NK-92 (cell line): ENCODE measurements around the gene CNGA1.

Experiments
- DNase-seq: peaks from one replicate; lab custom pipeline; 2025; ENCODE audit not compliant: unreplicated experiment; lab: John Stamatoyannopoulos, UW

The CNGA1 gene

DNA sequence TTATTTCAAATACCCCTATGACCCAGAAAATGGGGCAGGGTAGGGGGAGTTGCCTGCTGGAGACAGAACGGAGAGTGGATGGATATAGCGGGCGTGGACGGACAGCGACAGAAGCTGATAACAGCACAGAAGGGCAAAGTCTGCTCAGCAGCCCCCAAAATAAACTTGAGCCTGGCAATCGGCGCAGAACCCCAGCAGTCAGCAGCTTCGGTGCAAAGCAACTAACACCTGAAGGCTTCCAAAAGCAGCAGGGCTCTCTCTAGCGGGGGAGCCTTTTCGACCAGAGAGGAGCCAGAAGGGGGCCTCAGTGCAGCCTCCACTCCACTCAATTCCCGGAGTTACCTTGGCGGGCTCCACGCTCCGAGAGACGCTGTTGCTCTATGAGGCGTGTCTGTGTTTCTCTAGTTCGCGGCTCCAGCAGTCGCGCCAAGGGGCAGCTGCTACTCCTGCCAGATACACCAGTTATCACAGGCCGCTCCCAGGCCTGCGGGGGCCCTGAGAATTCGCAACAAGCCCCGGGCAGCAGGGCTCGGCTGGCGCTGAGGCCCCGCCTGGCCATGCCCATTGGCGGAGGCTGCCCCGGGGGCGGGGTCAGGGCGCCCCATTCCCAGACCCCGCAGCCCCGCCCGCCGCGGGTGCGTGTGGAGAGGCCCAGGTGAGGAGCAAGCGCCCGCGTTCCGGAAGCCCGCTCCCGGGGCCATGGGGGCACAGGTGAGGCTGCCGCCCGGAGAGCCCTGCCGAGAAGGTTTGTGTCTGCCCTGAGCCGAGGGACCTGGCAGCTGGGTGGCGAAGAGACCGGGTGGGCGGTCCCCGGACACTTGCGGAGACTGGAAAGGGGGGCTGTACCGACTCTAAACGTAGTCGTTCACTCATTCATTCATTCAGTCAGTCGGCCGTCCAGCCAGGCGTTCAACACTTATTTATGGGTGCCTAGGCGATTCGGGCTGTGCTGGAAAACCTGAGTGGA is at the start of gene CNGA1, which contains the start of gene NIPAL1:
Gene CNGA1 (minus strand): TSS at position 541 of the 967 bp plus-strand sequence. CDS start 63,992 bp downstream, outside the sequence.
Gene NIPAL1 (plus strand): TSS at position 632 of the 967 bp plus-strand sequence. CDS start 68 bp downstream, at position 700.
- no peak for DNase-seq

DNA sequence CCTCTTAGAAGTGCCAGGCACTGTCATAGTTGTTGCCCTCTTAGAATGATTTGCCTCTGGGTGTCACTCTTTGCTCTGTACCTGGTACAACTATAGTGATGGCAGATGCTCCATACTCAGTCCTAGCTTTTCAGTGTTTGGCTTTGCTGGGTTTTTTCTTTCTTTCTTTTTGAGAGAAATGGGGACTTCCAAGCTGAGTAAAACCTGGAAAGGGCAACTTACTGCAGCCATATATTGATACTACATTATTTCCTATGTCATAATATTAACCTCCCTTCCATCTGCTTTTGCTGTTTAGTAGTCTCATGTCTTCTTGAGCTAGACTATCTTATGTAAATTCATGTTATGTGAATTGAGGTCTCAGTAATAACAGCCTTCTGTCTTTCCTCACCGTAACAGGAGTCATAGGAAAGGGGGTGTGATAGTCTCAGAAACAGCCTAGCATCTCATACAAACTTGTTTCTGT is 49.1 kb upstream of the CNGA1 start:
- DNase-seq, result no peak

DNA sequence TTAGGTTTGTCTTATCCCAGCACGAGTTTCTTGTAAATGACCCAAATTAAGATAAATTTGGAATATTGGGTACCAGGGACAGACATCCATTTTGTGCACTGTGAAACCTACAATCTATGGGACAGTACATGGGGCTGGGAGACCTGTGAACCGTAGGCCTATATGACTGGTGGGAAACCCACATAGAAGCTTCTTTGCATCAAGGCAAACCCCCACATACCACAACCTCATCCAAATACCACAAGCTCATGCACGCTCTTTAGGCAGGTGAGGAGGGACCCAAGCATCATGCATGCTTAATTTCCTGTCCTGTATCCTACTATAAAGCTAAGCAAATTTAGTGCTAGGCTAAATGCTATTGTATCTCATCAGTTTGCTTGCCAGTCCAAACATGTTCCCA is 47.9 kb upstream of the CNGA1 start:
- no peak for DNase-seq

DNA sequence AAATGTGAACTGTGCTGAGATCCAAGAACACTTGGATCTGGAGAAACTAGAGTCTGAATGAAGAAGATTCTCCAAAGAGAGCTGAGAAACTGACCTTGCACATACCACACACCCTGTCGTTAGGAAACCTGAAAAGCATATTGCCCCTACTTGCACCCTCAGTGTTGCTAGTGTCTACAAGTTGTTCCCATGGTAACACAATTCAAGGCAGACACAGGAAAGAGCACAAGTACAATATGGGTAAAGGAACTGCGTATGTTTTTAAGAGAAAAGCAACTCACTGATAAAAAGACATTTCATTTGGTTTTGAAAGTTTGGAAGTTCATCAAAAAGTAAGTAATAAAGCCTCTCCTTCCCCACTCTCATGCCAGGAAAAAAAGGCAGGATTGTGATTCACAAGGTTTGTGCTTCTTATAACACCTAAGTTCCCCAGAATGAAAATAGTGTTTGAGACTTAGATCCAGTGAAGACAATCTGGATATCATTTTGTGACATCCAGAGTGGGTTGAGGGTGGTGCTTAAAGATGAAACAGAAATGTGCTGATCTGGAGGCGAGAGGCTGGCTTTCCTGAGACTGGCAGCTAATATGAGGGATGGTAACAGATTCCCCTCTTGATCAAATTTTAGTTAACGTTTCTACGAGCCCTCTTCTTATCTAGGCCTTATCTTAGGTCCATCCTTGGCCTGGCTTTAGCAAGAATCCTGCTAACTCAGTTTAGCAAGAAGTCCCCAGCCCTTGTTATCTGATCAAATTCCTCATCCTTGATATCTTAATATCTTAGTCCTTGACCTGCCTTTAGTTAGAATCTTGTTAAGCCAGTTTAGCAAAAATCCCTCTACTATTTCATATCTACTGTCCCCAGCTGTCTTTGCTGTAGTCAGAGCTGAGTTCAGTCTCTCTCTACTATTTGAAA is 42.4 kb upstream of the CNGA1 start:
- no peak for DNase-seq

DNA sequence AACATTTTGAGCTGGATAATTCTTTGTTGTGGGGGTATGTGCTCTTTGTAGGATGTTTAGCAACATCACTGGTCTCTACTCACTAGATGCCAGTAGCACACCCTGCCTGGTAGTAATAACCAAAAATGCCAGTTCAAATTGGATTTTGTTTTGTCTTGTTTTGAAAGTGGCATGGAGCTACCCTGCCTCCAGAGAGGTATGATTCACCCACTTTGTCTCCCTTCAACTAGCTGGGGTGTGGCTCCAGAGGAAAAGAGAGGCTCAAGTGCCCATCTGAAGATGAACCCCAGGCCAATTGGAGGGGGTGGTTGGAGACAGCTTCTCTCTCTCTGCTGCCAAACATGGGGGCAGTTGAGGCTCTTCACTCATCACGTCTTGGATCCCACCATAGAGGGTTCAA is 34.6 kb upstream of the CNGA1 start:
- no peak for DNase-seq

DNA sequence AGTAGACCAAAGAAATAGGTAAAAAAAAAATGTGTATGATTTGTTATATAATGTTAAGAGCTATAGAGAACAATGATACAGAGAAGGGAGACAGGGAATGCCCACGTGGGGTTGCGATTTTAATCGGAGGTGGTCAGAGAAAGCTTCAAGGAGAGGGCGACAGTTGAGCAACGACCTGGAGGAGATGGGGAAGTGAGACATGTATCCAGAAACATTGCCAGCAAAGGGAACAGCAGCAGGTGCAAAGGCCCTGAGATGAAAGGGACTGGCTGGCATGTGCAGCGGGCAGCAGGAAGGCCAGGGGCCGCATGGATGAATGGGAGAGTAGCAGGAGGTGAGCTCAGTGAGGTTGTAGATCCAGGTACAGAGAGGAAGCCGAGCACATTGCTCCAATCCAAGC is 33.0 kb upstream of the CNGA1 start:
- DNase-seq, result no peak

DNA sequence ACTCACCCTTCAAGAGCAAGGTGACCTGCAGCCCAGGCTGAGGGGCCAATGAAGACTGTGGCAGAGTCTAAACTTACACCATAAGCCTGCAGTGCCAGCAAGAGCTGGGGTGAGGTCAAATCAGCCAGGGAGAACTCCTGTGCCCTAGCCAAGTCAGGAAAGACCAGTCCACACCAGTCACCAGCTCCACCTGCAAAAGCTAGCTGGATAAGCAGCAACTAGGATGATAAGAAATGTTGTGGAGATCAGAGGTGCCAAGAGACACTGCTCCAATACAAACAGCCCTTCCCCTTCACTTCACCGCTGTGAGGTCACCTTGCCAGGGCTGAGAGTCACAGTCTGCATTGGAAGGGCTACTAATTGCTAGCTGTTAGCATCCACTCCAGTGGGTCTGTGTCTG is 31.4 kb upstream of the CNGA1 start:
- DNase-seq, result no peak

DNA sequence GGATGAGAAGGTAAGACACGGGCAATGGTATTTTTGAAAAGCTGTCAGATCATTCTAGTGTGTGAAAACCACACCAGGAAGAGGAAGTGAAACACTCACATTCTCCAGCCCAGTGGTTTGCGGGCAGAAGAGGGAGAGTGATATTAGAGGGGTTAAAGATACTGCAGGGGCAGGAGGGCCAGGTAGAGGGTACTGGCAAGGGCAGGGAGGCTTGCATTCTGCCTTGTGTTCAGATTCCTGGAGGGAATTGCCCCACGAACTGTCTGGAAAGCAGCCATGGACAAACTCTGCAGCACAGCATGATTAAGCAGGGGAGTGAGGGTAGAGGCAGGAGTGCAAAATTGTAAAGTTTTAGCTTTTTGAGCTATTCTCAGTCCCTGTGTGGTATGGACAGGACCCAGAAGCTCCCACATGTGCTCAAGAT is 31.0 kb upstream of the CNGA1 start:
- DNase-seq, result peak; percentile 7

DNA sequence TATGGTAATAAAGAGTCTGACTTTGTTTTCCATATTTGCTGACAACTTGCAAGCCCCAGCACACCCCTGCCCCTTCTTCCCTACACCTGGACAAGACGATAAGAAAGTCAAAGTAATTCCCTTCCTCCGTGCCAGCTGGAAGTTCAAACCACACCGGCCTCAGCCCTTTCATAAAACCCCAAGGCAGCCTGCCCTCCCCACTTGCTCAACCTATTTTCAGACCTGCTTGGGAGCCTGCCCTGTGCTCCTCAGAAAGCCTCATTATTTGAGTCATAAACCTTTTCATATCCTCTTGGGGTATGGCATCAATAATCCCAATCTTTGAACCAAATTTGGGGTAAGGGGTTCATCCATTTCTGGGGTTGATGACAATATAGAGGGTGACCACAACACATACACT is 29.6 kb upstream of the CNGA1 start:
- no peak for DNase-seq

DNA sequence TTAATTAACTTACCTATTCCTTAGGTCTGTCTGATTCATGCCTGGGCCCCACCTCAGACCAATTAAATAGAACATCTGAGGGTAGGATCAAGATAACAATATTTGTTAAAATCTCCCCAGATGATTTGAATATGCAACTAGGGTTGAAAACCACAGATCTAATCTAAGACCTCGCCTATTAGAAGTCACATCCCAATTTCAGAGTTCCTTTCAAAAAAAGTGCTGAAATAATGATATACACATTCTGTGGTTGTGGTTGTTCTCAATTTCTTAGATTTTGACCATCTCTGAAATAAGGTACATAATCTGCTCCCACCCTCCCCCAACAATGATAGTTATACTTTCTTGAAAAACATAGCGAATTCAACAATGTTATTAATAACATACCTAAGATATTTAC is 27.8 kb upstream of the CNGA1 start:
- DNase-seq, result no peak

DNA sequence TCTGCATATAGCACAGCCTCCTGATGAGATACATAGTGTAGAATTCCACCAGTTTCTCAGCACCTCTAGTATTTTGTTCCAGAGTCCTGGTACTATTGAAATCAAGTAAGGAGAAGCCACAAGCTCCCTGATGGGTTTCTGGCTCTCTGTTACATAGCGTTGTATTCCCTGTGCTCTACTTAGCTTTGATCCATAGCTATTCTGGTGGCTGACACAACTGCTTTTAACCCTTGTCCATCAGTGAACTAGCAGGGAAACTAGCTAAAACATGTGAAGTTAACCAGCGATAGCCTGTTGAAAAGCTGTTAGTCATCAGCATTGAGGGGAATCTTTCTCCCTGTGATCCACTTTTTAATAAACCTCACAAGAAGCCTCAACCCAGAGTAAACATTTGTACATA is 27.0 kb upstream of the CNGA1 start:
- no peak for DNase-seq

DNA sequence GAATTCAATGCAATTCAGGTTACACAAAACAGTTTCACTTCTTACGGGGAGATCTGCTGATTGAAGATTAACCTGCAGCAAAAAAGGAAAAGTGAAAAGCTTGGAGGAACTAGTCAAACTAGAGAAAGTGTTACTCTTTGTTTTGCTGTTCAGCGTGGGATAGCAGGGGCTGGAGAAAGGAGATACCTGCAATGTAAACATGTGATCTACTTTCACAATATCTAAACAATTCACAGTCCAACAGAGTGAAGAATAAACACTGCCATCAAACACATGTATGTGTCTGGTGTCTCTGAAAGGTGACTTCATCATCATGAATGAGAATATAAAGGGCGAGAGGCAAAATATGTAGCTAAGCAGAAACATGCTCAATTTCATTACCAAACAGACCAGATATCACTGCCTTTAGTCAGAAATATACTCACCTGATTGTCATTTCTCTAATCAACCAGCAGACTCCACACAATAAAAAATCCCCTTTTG is 26.5 kb upstream of the CNGA1 start:
- no peak for DNase-seq

DNA sequence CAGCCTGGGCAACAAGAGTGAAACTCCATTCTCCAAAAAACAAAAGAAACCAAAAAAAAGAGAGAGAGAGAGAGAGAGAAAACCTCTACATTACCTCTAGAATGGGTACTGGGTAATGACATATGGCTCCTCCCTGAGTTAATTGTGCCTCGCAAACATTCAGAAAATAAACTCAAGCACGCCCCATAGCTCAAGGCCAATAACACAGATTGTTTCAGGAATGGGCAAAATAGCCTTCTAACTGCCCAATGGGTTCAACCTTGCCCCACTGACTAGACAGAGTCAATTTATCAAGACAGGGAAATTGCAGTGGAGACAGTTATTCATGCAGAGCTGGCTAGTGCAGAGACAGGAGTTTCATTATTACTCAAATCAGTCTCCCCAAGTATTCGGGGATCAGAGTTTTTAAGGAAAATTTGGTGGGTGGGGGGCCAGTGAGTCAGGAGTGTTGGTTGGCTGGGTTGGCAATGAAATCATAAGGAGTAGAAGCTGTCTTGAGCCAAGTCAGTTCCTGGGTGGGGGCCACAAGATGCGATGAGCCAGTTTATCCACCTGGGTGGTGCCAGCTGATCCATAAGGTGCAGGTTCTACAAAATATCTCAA is 25.2 kb upstream of the CNGA1 start:
- no peak for DNase-seq

DNA sequence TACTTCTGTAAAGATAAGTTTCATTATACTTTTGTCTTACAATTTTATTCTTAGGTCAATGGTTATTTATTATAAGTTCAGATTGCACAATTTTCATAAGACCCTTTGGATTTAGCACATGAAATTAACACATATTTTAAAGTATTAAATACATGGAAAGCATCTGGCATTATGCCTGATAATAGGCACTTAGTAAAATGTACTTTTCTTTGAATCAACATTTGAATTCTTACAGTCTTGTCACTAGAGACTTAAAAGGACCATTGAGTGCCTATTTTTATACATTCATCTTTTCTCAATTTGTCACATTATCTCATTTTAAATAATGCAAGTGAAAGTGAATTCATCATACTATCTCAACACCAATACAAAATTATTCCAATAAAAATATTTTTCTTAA is 23.1 kb upstream of the CNGA1 start:
- DNase-seq, result no peak

DNA sequence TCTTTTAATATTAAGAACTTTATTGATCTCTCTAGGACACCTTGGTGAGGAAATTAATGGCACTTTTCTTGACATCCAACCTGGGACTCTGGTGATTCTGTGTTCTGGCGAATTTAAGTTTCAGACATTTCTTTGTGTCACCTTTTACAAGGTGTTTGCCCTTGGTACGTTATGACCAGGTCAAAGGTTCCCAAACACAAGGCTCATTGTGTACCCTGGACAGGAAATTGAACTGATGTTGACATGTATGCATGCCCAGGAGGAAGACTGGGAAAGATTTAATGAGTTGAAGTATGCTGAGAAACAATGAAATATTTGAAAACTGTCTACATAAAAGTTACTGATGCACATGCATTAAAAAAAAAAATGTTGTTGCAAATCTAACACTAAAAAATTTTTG is 22.2 kb upstream of the CNGA1 start:
- DNase-seq, result no peak

DNA sequence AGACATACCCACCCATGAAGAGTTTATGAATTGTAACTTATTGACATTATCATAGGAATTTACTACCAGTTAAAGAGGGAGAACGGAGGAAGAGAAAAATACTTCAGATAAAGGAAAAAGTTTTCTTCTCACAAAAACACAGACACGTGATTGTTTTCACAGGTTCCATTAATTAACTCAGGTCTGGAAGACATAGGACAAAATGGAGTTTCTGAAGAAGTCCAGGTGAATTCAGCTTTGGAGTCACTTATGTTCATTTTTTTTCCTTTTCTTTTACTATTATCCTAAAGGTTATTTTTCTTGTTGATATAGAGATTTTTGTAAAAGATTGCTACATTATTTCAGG is 20.6 kb upstream of the CNGA1 start:
- no peak for DNase-seq

DNA sequence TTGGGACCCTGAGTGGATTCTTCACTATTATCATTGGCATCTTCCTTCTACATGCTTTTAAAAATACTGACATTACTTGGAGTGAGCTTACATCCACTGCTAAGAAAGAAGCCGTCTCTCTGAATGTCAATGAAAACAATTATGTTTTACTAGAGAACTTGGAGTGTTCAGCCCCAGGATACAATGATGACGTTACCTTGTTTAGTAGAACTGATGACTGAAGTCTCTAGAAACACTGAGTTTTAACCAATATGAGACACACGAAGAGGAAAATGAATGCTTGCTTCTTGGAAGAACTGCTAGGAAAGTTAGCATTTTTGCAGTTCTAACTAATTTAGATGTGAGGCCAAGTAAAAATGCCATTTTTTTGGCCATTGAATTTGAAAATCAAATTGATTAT is 19.5 kb upstream of the CNGA1 start:
- DNase-seq, result no peak

DNA sequence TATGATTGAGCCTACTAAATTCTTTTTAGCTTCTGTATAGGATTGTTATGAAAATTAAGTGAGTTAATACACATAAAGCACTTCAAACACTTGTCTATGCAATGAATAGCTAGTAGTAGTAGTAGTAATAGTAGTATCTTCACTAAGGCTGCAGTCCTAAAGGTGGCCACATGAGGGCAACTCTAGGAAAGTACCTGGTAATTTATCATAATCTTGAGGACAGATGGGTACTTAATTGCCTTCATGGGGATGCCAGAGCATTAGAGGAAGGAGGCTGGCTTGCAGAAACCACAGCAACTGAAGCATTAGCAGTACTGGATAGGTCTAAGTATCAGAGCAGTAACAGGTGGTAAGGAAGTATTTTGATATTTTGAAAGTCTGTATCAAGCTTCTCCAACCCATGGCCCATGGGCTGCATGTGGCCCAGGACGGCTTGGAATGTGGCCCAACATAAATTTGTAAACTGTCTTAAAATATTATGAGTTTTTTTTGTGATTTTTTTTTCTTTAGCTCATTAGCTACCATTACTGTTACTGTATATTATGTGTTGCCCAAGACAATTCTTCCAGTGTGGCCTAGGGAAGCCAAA is 17.4 kb upstream of the CNGA1 start:
- no peak for DNase-seq

DNA sequence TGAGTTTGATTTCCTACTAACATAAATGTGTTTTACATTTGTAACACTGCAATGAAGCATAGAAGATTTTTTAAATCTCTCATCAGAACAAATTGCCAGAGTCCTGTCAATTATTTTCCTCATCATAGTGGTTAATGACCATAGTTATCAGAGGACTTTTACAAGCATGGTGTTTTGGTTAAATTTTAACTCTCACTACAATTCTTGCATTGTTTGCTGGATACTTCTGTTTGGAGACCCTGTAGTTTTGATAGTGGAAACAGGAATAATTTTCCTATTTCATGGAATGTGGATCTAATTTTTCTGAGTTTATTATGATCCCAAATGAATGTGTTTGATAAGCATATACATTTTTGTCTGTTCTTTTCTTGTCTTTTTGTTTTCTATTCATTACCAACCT is 16.9 kb upstream of the CNGA1 start:
- no peak for DNase-seq

DNA sequence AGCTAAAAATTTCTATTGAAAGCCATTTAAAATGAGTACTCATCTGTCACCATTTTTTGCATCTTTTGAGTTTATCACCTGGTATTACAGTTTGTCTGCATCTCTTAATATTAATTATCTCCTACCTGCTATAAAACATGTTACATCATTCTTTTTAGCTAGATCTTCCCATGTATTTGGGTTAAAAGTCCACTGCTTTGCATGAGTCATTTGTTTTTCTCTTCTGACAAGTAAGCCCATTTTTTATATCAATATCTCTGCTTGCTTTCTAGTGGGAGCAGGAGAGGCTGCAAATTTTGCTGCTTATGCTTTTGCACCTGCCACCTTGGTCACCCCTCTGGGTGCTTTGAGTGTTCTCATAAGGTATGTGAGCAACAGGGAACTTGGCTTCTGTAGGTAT is 16.2 kb upstream of the CNGA1 start:
- no peak for DNase-seq
